Measurements from ENCODE around the gene TNIK. TPM values are rescaled to one million over a fixed set of nuclear protein-coding genes. Genes with fewer than 3 reads are reported as not detected.

The TNIK gene
- total RNA-seq, 4 donors from 2014 or later, result 32.9 to 41.7 (median 38.0) TPM

DNA sequence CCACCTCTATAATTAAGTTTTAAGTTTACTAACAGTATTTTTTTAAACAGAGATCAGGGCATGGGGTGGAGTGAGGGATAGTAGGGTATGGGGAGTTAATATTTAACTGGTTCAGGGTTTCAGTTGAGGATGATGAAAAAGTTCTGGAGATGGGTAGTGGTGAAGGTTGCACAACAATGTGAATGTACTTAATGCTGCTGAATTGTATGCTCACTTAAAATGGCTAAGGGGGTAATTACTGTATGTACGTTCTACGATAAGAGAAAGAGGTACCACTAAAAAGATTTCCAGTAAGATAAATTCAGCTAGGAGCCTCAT, 101.4 kb downstream of the TNIK start:
- H3K4me3 ChIP-seq, result no peak overlapping the region
- WGBS, 2 donors (ENCODE audit: low coverage in 1 of 2), result 84 to 100% methylated on average over 2 of the region's 2 CpGs
- H3K4me1 ChIP-seq, result peaks cover 0 to 20% (median 0%) of the 10 kb centered on the region in 3 donors
- no peaks in the 10 kb centered on the region for H3K27me3 ChIP-seq
- no peak for ATAC-seq
- H3K27ac ChIP-seq, result no peak overlapping the region
- H3K36me3 ChIP-seq, result no peaks in the 10 kb centered on the region
- TF ChIP-seq POLR2AphosphoS5 (IDR thresholded peaks at IDR 0.05), result no peak
- TF ChIP-seq POLR2A (IDR thresholded peaks at IDR 0.05), result no peak
- TF ChIP-seq EP300 (IDR thresholded peaks at IDR 0.05), result no peak
- TF ChIP-seq, protein P1, sequence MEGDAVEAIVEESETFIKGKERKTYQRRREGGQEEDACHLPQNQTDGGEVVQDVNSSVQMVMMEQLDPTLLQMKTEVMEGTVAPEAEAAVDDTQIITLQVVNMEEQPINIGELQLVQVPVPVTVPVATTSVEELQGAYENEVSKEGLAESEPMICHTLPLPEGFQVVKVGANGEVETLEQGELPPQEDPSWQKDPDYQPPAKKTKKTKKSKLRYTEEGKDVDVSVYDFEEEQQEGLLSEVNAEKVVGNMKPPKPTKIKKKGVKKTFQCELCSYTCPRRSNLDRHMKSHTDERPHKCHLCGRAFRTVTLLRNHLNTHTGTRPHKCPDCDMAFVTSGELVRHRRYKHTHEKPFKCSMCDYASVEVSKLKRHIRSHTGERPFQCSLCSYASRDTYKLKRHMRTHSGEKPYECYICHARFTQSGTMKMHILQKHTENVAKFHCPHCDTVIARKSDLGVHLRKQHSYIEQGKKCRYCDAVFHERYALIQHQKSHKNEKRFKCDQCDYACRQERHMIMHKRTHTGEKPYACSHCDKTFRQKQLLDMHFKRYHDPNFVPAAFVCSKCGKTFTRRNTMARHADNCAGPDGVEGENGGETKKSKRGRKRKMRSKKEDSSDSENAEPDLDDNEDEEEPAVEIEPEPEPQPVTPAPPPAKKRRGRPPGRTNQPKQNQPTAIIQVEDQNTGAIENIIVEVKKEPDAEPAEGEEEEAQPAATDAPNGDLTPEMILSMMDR (IDR thresholded peaks at IDR 0.05), result no peak
- H3K9me3 ChIP-seq, result no peaks in the 10 kb centered on the region

DNA sequence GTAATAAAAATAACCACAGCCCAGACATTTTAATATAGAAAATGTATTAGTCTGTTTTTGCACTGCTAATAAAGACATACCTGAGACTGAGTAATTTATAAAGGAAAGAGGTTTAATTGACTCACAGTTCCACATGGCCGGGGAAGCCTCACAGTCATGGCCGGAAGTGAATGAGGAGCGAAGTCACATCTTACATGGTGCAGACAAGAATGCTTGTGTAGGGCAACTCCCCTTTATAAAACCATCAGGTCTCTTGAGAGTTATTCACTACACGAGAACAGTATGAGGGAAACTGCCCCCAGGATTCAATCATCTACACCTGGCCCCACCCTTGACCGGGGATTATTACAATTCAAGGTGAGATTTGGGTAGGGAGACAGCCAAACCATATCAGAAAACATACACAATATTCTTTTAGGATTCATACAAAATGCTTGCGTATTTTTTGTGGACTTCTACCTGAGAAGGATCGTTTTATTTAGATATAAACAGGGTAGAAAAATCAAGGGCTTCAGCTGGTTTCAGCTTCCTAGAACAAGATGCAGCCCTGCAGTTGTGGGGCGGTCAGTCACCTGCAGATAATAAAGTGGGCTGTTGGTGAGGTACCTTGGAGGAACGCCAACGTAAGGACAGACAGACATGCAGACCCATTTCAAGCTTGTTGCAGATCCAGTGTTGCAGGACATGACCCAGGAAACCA, 101.9 kb downstream of the TNIK start:
- no peaks in the 10 kb centered on the region for H3K36me3 ChIP-seq
- H3K9me3 ChIP-seq, result no peaks in the 10 kb centered on the region
- TF ChIP-seq POLR2A (IDR thresholded peaks at IDR 0.05), result no peak
- no peak for TF ChIP-seq EP300 (IDR thresholded peaks at IDR 0.05)
- TF ChIP-seq, protein P1 (IDR thresholded peaks at IDR 0.05), result no peak
- no peak for TF ChIP-seq POLR2AphosphoS5 (IDR thresholded peaks at IDR 0.05)
- no peaks in the 10 kb centered on the region for H3K27me3 ChIP-seq
- H3K4me1 ChIP-seq, result peaks cover 0 to 20% (median 0%) of the 10 kb centered on the region in 3 donors
- no peak for ATAC-seq
- H3K27ac ChIP-seq, result no peak overlapping the region
- no peak overlapping the region for H3K4me3 ChIP-seq
- 79 to 83% methylated on average over 7 to 8 of the region's 10 CpGs for whole genome bisulfite sequencing, 2 donors (ENCODE audit: low coverage in 1 of 2)

DNA sequence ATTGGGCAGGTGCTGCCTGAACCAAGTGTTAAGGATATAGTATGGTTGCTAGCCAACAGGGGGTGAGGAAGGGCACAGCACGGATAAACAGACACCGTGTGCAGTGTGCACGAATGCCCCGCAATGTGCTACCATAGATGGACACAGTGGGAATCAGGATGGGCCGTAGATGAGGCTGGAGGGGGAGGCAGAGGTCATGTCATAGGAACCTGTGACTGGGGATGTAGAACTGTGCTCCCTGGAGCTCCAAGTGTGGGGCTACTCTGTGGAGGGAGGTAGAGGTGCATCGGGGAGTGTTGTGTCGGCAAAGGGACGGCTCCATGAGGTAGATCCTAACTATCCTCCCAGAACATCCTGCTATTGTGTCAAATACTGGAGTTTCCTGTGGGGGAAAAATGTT, 102.5 kb downstream of the TNIK start:
- Histone ChIP-seq H3K4me1 (peaks cover 0 to 24% (median 0%) of the 10 kb centered on the region in 3 donors), H3K27ac (no peak overlapping the region), H3K27me3 (no peaks in the 10 kb centered on the region), H3K9me3 (no peaks in the 10 kb centered on the region), H3K36me3 (no peaks in the 10 kb centered on the region), H3K4me3 (no peak overlapping the region)
- no peak for TF ChIP-seq POLR2A (IDR thresholded peaks at IDR 0.05)
- no peak for TF ChIP-seq EP300 (IDR thresholded peaks at IDR 0.05)
- ATAC-seq, result no peak
- 69 to 93% methylated on average over 3 to 6 of the region's 8 CpGs for WGBS, 2 donors (ENCODE audit: low coverage in 1 of 2)

DNA sequence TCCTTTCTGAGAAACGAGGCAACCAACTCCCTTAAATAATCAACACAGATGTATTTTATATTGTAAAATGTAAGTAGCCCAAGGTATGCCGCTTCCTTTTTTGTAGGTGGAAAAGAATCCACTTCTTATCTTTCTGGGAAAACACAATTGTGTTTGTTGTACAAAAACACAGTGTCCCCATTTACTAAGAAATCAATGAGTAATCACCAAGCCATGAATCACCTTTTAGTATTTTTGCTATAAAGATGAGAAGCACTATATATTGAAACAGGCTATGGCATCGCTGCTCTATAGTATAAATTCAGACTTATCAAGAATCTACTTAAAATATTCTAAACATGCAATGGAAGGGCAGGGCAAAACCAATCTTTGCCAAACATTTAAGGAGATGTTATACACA, 104.0 kb downstream of the TNIK start:
- peaks cover 0 to 36% (median 0%) of the 10 kb centered on the region in 3 donors for H3K4me1 ChIP-seq
- H3K27me3 ChIP-seq, result no peaks in the 10 kb centered on the region
- no peaks in the 10 kb centered on the region for H3K9me3 ChIP-seq
- no peak overlapping the region for H3K4me3 ChIP-seq
- TF ChIP-seq, protein P1 (IDR thresholded peaks at IDR 0.05), result no peak
- TF ChIP-seq POLR2A (IDR thresholded peaks at IDR 0.05) (no peak), EP300 (IDR thresholded peaks at IDR 0.05) (no peak), POLR2AphosphoS5 (IDR thresholded peaks at IDR 0.05) (no peak)
- no peaks in the 10 kb centered on the region for H3K36me3 ChIP-seq
- no peak overlapping the region for H3K27ac ChIP-seq
- no peak for ATAC-seq
- WGBS, 2 donors (ENCODE audit: low coverage in 1 of 2), result 74 to 84% methylated on average over 2 to 3 of the region's 3 CpGs

DNA sequence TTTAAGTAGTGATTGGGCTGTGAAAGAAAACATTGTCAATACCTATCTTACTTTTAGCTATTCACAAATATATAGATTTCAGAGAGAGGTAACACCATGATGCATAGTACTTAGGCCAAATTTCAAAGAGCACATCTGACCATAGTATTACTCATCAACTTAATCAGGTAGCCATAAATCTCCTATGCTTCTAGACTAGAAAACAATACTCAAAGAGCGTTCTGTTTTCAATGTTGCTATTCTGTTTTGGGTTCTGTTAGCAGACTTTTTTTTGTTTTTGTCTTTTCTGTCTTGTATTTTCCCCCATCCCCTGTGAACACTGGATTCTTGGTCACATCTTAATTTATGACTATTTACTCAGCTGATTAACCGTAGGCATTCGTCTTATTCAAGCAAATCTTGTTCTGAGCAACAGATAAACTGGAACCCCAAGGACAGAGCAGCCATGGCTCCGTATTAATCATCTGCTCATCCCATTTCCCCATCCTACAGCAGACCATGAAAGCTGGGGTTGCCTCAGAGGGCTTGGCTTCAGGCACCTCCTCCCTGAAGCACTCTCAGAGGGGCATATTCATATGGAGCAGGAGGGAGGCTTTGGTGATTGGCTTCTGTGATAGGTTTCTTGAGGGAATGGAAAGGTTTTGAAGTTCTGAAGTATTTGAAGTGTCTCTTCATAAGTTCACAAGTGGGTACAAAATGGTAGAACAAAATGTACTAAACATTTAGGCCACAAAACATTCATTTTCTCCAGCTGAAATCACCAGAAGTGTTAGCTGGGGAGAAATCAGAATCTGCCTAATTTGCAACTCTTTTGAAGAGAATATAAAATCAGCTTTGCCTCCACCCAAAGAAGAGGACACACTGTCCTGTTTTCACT, 105.3 kb downstream of the TNIK start:
- Histone ChIP-seq H3K36me3 (no peaks in the 10 kb centered on the region), H3K4me1 (peaks cover 0 to 36% (median 0%) of the 10 kb centered on the region in 3 donors), H3K27me3 (no peaks in the 10 kb centered on the region), H3K9me3 (no peaks in the 10 kb centered on the region), H3K27ac (no peak overlapping the region), H3K4me3 (no peak overlapping the region)
- 98 to 99% methylated on average over 4 of the region's 4 CpGs for WGBS, 2 donors (ENCODE audit: low coverage in 1 of 2)
- TF ChIP-seq POLR2A (IDR thresholded peaks at IDR 0.05) (no peak), POLR2AphosphoS5 (IDR thresholded peaks at IDR 0.05) (no peak), EP300 (IDR thresholded peaks at IDR 0.05) (no peak)
- TF ChIP-seq, protein P1 (IDR thresholded peaks at IDR 0.05), result no peak
- ATAC-seq, result no peak

Data from gastroesophageal sphincter (tissue), 4 donors.